CD4-positive, alpha-beta memory T cell (primary cell): ENCODE data around the gene MARCKS. TPM values are rescaled to one million over a fixed set of nuclear protein-coding genes. Genes with fewer than 3 reads are reported as not detected.

Source experiments
- CTCF ChIA-PET: fragments of 350-600 bp; sonication (Branson Sonifier 250); formaldehyde crosslinking; loops from one replicate; lab custom pipeline; 2021; ENCODE audit warnings: inconsistent platforms; ENCODE audit not compliant: partially characterized antibody; lab: Charles Lee
- POLR2A ChIA-PET: fragments of 350-600 bp; sonication (Branson Sonifier 250); formaldehyde crosslinking; loops from one replicate; lab custom pipeline; 2021; ENCODE audit not compliant: partially characterized antibody; lab: Charles Lee
- DNase-seq, 5 donors: peaks; one replicate each; pipeline versions ENCODE4 v3.0.0 to v3.0.0-alpha.2; 2020 to 2022; ENCODE audit warnings: mixed read lengths in 1 of 5
- H3K27ac ChIP-seq: one replicate; pipeline ENCODE4 v1.7.0; 2013; ENCODE audit warnings: low read depth, low read length
- H3K27me3 ChIP-seq: 2 replicates; pipeline ENCODE4 v1.7.0; 2013; ENCODE audit warnings: mild to moderate bottlenecking, low read length, moderate library complexity; ENCODE audit not compliant: insufficient read depth
- H3K36me3 ChIP-seq: 2 replicates; pipeline ENCODE4 v1.7.0; 2013; ENCODE audit warnings: mild to moderate bottlenecking, low read length, moderate library complexity; ENCODE audit not compliant: insufficient read depth
- H3K4me1 ChIP-seq: 2 replicates; pipeline ENCODE4 v1.7.0; 2013; ENCODE audit warnings: mild to moderate bottlenecking, low read length, moderate library complexity; ENCODE audit not compliant: insufficient read depth
- H3K4me3 ChIP-seq, 2 donors: one replicate each; pipeline ENCODE4 v1.7.0; 2013; ENCODE audit warnings: low read length in 2 of 2, mild to moderate bottlenecking in 1 of 2
- H3K9me3 ChIP-seq, 2 donors: one replicate each; pipeline ENCODE4 v1.7.0; 2013; ENCODE audit warnings: low read length in 2 of 2, control low read depth in 1 of 2; ENCODE audit not compliant: control insufficient read depth in 1 of 2
- H3K27ac Mint-ChIP-seq, 7 donors: one replicate each; pipeline ENCODE4 v1.8.0; 2020 to 2021; ENCODE audit warnings: mixed read lengths in 7 of 7, mild to moderate bottlenecking in 6 of 7, inconsistent platforms in 3 of 7, moderate library complexity in 3 of 7
- H3K27me3 Mint-ChIP-seq, 2 donors: one replicate each; pipeline ENCODE4 v1.8.0; 2020 to 2021; ENCODE audit warnings: mixed read lengths in 2 of 2
- H3K36me3 Mint-ChIP-seq, 2 donors: one replicate each; pipeline ENCODE4 v1.8.0; 2020 to 2021; ENCODE audit warnings: mixed read lengths in 2 of 2, inconsistent platforms in 1 of 2, mild to moderate bottlenecking in 1 of 2
- H3K4me1 Mint-ChIP-seq, 4 donors: one replicate each; pipeline ENCODE4 v1.8.0; 2020 to 2021; ENCODE audit warnings: mixed read lengths in 4 of 4, mild to moderate bottlenecking in 1 of 4
- H3K4me3 Mint-ChIP-seq, 8 donors: one replicate each; pipeline ENCODE4 v1.8.0; 2020 to 2021; ENCODE audit warnings: mixed read lengths in 8 of 8, mild to moderate bottlenecking in 7 of 8, moderate library complexity in 6 of 8, inconsistent platforms in 3 of 8
- H3K9me3 Mint-ChIP-seq, 8 donors: one replicate each; pipeline ENCODE4 v1.8.0; 2020 to 2021; ENCODE audit warnings: mixed read lengths in 8 of 8, mild to moderate bottlenecking in 5 of 8, inconsistent platforms in 3 of 8, moderate library complexity in 1 of 8
- intact Hi-C: fragments of 100-400 bp; cut with micrococcal nuclease; formaldehyde crosslinking; loops from one replicate; pipeline ENCODE4 v1.15.1; 2023
- polyA plus RNA-seq, 2 donors: library from polyadenylated mRNA; unstranded; fragments of 300-500 nt; fragmentation: Illumina TruSeq; gene quantifications; one replicate each; pipeline ENCODE4 v1.2.3, GENCODE V29; 2021
- total RNA-seq, 2 experiments: library from RNA; stranded (reverse); gene quantifications; one replicate each; pipeline ENCODE4 v1.2.3, GENCODE V29; 2021

MARCKS gene
- total and polyA plus RNA-seq, 4 experiments from 2014 or later = 0.18 to 2.7 (median 2.2) TPM; not detected in 1

GRCh38 chr6:113873043-113873667 is 16.0 kb downstream of the MARCKS start:
- Histone ChIP-seq H3K4me1 (peaks cover 6% of the 10 kb centered on the region), H3K4me3 (no peak overlapping the region), H3K27ac (no peak overlapping the region), H3K9me3 (no peaks in the 10 kb centered on the region), H3K27me3 (no peaks in the 10 kb centered on the region), H3K36me3 (no peaks in the 10 kb centered on the region)
- H3K36me3 Mint-ChIP-seq = no peaks in the 10 kb centered on the region
- POLR2A ChIA-PET = no interaction called here
- DNase-seq = peak in 2 of 5 donors; percentile 5 to 7
- peaks cover 4 to 10% (median 6%) of the 10 kb centered on the region in 4 donors for H3K4me1 Mint-ChIP-seq
- H3K27ac Mint-ChIP-seq = no peak overlapping the region
- peaks cover 11 to 29% of the 10 kb centered on the region in 2 donors for H3K27me3 Mint-ChIP-seq
- peak overlapping the region in 3 of 8 donors; percentile 13 to 54 (median 33) for H3K4me3 Mint-ChIP-seq
- H3K9me3 Mint-ChIP-seq = peaks cover 0 to 3% (median 0%) of the 10 kb centered on the region in 8 donors
- CTCF ChIA-PET = no interaction called here
- intact Hi-C loops = no loop called here

- H3K36me3 ChIP-seq = no peaks in the 10 kb centered on the region
- Mint-ChIP-seq H3K27ac (no peak overlapping the region), H3K36me3 (no peaks in the 10 kb centered on the region), H3K4me1 (peaks cover 4 to 10% (median 6%) of the 10 kb centered on the region in 4 donors), H3K27me3 (peaks cover 9 to 25% of the 10 kb centered on the region in 2 donors), H3K4me3 (no peak overlapping the region), H3K9me3 (peaks cover 0 to 3% (median 0%) of the 10 kb centered on the region in 8 donors)
- H3K9me3 ChIP-seq = no peaks in the 10 kb centered on the region
- DNase-seq = no peak
- H3K4me3 ChIP-seq = no peak overlapping the region
- H3K27me3 ChIP-seq = no peaks in the 10 kb centered on the region
- intact Hi-C loops = no loop called here
- H3K27ac ChIP-seq = no peak overlapping the region
- peaks cover 6% of the 10 kb centered on the region for H3K4me1 ChIP-seq
- CTCF ChIA-PET = interaction anchor here (1.0 kb wide), 1 partner anchor 17 kb away, joined by 3 read pairs; no protein-coding TSS in a partner anchor
- POLR2A ChIA-PET = no interaction called here
These were observed 18.3 kb downstream of the MARCKS start for GRCh38 chr6:113875470-113875869.

GRCh38 chr6:113876695-113877094 is 19.6 kb downstream of the MARCKS start:
- H3K9me3 ChIP-seq = no peaks in the 10 kb centered on the region
- peaks cover 9 to 33% of the 10 kb centered on the region in 2 donors for H3K27me3 Mint-ChIP-seq
- H3K4me1 Mint-ChIP-seq = peaks cover 4 to 10% (median 6%) of the 10 kb centered on the region in 4 donors
- ChIA-PET CTCF (no interaction called here), POLR2A (no interaction called here)
- no peak overlapping the region for H3K4me3 Mint-ChIP-seq
- no peak overlapping the region for H3K27ac Mint-ChIP-seq
- no peaks in the 10 kb centered on the region for H3K36me3 ChIP-seq
- peaks cover 6% of the 10 kb centered on the region for H3K4me1 ChIP-seq
- H3K36me3 Mint-ChIP-seq = no peaks in the 10 kb centered on the region
- no peak overlapping the region for H3K4me3 ChIP-seq
- DNase-seq = no peak
- intact Hi-C loops = no loop called here
- H3K9me3 Mint-ChIP-seq = peaks cover 0 to 2% (median 0%) of the 10 kb centered on the region in 8 donors
- no peak overlapping the region for H3K27ac ChIP-seq
- no peaks in the 10 kb centered on the region for H3K27me3 ChIP-seq

- Histone ChIP-seq H3K27ac (no peak overlapping the region), H3K27me3 (no peaks in the 10 kb centered on the region), H3K9me3 (no peaks in the 10 kb centered on the region), H3K4me3 (no peak overlapping the region), H3K4me1 (no peaks in the 10 kb centered on the region), H3K36me3 (no peaks in the 10 kb centered on the region)
- Mint-ChIP-seq H3K4me1 (no peaks in the 10 kb centered on the region), H3K27ac (no peak overlapping the region), H3K27me3 (peaks cover 6 to 37% of the 10 kb centered on the region in 2 donors), H3K36me3 (no peaks in the 10 kb centered on the region), H3K9me3 (peaks cover 0 to 2% (median 0%) of the 10 kb centered on the region in 8 donors), H3K4me3 (no peak overlapping the region)
- POLR2A ChIA-PET = no interaction called here
- intact Hi-C loops = no loop called here
- peak in 1 of 5 donors; percentile 4 for DNase-seq
- CTCF ChIA-PET = interaction anchor here (0.5 to 1.2 kb wide), 4 partner anchors 21 to 1972 kb away, joined by 3 to 5 read pairs (median 4); no protein-coding TSS in a partner anchor
These were observed 22.3 kb downstream of the MARCKS start for GRCh38 chr6:113879186-113880096.

- no peaks in the 10 kb centered on the region for H3K4me1 ChIP-seq
- intact Hi-C loops = no loop called here
- H3K27me3 Mint-ChIP-seq = peaks cover 5 to 30% of the 10 kb centered on the region in 2 donors
- CTCF ChIA-PET = interaction anchor here (1.5 kb wide), 1 partner anchor 8 kb away, joined by 5 read pairs; no protein-coding TSS in a partner anchor
- no peak overlapping the region for H3K27ac Mint-ChIP-seq
- H3K36me3 ChIP-seq = no peaks in the 10 kb centered on the region
- H3K27ac ChIP-seq = no peak overlapping the region
- H3K27me3 ChIP-seq = no peaks in the 10 kb centered on the region
- H3K36me3 Mint-ChIP-seq = no peaks in the 10 kb centered on the region
- H3K9me3 Mint-ChIP-seq = peaks cover 0 to 2% (median 0%) of the 10 kb centered on the region in 8 donors
- POLR2A ChIA-PET = no interaction called here
- no peak overlapping the region for H3K4me3 ChIP-seq
- H3K4me3 Mint-ChIP-seq = no peak overlapping the region
- no peaks in the 10 kb centered on the region for H3K9me3 ChIP-seq
- H3K4me1 Mint-ChIP-seq = no peaks in the 10 kb centered on the region
- DNase-seq = no peak
These were observed 24.4 kb downstream of the MARCKS start for GRCh38 chr6:113881478-113881980.

- Histone ChIP-seq H3K4me1 (no peaks in the 10 kb centered on the region), H3K36me3 (no peaks in the 10 kb centered on the region), H3K27ac (no peak overlapping the region), H3K27me3 (no peaks in the 10 kb centered on the region), H3K9me3 (no peaks in the 10 kb centered on the region), H3K4me3 (no peak overlapping the region)
- no peak for DNase-seq
- Mint-ChIP-seq H3K4me1 (no peaks in the 10 kb centered on the region), H3K27me3 (peaks cover 5 to 26% of the 10 kb centered on the region in 2 donors), H3K27ac (no peak overlapping the region), H3K9me3 (peaks cover 0 to 2% (median 0%) of the 10 kb centered on the region in 8 donors), H3K4me3 (no peak overlapping the region), H3K36me3 (no peaks in the 10 kb centered on the region)
- intact Hi-C loops = no loop called here
- POLR2A ChIA-PET = no interaction called here
- CTCF ChIA-PET = interaction anchor here (1.5 kb wide), 1 partner anchor 7 kb away, joined by 5 read pairs; no protein-coding TSS in a partner anchor
These were observed 25.3 kb downstream of the MARCKS start for GRCh38 chr6:113882336-113883022.
